Loucy (cell line): Measurements from ENCODE around the gene MAGEF1.
A peak's percentile ranks its signal among the peaks of the same experiment; 100 is the strongest.

ENCODE experiments used
- EZH2phosphoT487 ChIP-seq: fragments of 200-600 bp; IDR thresholded peaks from 2 replicates; pipeline ENCODE4 v1.6.1; 2018; ENCODE audit warnings: antibody characterized with exemption, mild to moderate bottlenecking, moderate library complexity, borderline replicate concordance
- TF ChIP-seq, protein P1 (sequence below): fragments of 200-600 bp; sonication (generic); conservative IDR thresholded peaks from 2 replicates; pipeline ENCODE4 v1.5.1; 2014; ENCODE audit warnings: mild to moderate bottlenecking, antibody characterized with exemption, low read length

DNA sequence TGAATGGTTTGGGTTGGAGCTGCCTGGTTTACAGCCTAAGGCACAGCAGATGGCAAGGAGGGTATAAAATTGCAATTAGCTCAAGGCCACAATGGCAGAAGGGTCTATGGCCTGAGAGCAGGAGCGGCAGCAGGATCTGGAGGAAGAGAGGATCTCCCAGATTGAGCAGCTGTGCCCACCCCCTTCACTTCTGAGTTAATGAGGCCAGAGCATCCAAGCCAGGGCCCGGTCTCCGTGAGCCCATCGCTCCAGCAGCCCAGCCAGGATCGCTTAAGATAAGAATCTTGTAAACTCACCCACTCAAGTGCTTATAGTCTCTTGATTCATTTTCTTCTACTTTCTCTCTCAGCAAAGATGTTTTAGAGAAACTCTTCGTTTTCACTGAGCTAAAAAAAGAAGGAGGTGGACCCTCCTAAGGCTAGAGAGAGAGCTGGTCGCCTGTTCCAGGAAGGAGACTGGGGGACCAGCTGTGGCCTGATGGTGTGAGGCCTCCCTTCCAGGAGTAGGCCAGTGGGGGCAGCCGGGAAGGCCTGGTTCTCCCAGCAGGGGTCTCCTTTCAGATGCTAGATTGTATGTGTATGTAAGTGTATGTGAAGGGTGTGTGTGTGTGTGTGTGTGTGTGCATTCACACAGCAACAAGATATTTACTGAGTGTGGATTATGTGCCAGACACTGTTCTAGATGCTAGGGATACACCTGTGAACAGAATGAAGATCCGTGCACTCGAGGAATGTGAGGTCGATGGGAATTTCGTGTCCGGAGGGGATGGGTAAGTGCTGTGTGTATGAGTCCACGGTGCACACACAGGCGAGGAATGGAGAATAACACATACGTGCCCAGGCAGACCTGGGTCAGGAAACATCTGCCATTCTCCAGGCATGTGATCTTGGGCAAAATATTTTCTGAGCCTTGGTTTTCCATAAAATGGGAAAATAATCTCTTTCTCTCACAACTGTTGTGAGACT, 18.6 kb downstream of the MAGEF1 start:
- TF ChIP-seq, protein P1, sequence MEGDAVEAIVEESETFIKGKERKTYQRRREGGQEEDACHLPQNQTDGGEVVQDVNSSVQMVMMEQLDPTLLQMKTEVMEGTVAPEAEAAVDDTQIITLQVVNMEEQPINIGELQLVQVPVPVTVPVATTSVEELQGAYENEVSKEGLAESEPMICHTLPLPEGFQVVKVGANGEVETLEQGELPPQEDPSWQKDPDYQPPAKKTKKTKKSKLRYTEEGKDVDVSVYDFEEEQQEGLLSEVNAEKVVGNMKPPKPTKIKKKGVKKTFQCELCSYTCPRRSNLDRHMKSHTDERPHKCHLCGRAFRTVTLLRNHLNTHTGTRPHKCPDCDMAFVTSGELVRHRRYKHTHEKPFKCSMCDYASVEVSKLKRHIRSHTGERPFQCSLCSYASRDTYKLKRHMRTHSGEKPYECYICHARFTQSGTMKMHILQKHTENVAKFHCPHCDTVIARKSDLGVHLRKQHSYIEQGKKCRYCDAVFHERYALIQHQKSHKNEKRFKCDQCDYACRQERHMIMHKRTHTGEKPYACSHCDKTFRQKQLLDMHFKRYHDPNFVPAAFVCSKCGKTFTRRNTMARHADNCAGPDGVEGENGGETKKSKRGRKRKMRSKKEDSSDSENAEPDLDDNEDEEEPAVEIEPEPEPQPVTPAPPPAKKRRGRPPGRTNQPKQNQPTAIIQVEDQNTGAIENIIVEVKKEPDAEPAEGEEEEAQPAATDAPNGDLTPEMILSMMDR = 0 out of 2 replicates have a peak, but pooled peaks have one; percentile 8
- TF ChIP-seq EZH2phosphoT487 = no peak
